Stimulated activated naive CD8-positive, alpha-beta T cell treated with anti-CD3 and anti-CD28 coated beads, Interleukin-15, amount 100 ng/mL, for 72 hours (primary cell): ENCODE measurements around the gene TRMT11.
"Not testable (repeated sequence)": the region's sequence is repeated elsewhere in the genome, so short reads cannot be mapped to it uniquely, and the experiment has no call there.

Source experiments
- ATAC-seq: fragments of 150-1000 bp; cut with Tn5 transposase; 2 replicates; pipeline ENCODE4 v1.10.0; 2021; ENCODE audit warnings: mild to moderate bottlenecking, moderate library complexity
- DNase-seq, 2 donors: peaks; one replicate each; pipeline ENCODE4 v3.0.0; 2021 to 2022
- H3K27ac Mint-ChIP-seq, 2 donors: one replicate each; pipeline ENCODE4 v1.8.0; 2022; ENCODE audit warnings: mild to moderate bottlenecking in 2 of 2, mixed read lengths in 2 of 2, moderate library complexity in 2 of 2
- H3K27me3 Mint-ChIP-seq: one replicate; pipeline ENCODE4 v1.8.0; 2022; ENCODE audit warnings: mixed read lengths
- H3K4me1 Mint-ChIP-seq: one replicate; pipeline ENCODE4 v1.8.0; 2022; ENCODE audit warnings: mild to moderate bottlenecking, mixed read lengths
- H3K4me3 Mint-ChIP-seq, 2 donors: one replicate each; pipeline ENCODE4 v1.8.0; 2022; ENCODE audit warnings: mild to moderate bottlenecking in 2 of 2, mixed read lengths in 2 of 2, moderate library complexity in 1 of 2
- H3K9me3 Mint-ChIP-seq, 2 donors: one replicate each; pipeline ENCODE4 v1.8.0; 2022; ENCODE audit warnings: mixed read lengths in 2 of 2

The TRMT11 gene

GRCh38 chr6:125986301-125987025 is at the start of gene TRMT11:
TSS of gene TRMT11 (plus strand) at chr6:125986540. CDS start at chr6:125986551, 11 bp downstream.
- DNase-seq, result peak; percentile 81 to 87
- Mint-ChIP-seq H3K9me3 (no peaks in the 10 kb centered on the region), H3K27me3 (no peaks in the 10 kb centered on the region), H3K4me1 (no peaks in the 10 kb centered on the region), H3K4me3 (no peak within 1 kb of the TSS), H3K27ac (no peak within 1 kb of the TSS)
- peak; percentile 96 for ATAC-seq

- peaks cover 9% of the 10 kb centered on the region for H3K4me1 Mint-ChIP-seq
- ATAC-seq (no peak), DNase-seq (no peak)
- no peak overlapping the region for H3K4me3 Mint-ChIP-seq
- no peak overlapping the region for H3K27ac Mint-ChIP-seq
- no peaks in the 10 kb centered on the region for H3K9me3 Mint-ChIP-seq
- peaks cover 30% of the 10 kb centered on the region for H3K27me3 Mint-ChIP-seq
These were observed 47.3 kb upstream of the TRMT11 start for GRCh38 chr6:125939026-125939425.

GRCh38 chr6:125939791-125940190 is 46.5 kb upstream of the TRMT11 start:
- no peaks in the 10 kb centered on the region for H3K9me3 Mint-ChIP-seq
- ATAC-seq (no peak), DNase-seq (no peak)
- no peak overlapping the region for H3K27ac Mint-ChIP-seq
- no peak overlapping the region for H3K4me3 Mint-ChIP-seq
- H3K27me3 Mint-ChIP-seq, result peaks cover 30% of the 10 kb centered on the region
- peaks cover 9% of the 10 kb centered on the region for H3K4me1 Mint-ChIP-seq

- Mint-ChIP-seq H3K4me3 (no peak overlapping the region), H3K4me1 (peaks cover 9% of the 10 kb centered on the region), H3K27me3 (peaks cover 30% of the 10 kb centered on the region), H3K27ac (no peak overlapping the region), H3K9me3 (no peaks in the 10 kb centered on the region)
- DNase-seq, result no peak
- no peak for ATAC-seq
These were observed 45.9 kb upstream of the TRMT11 start for GRCh38 chr6:125940247-125941041.

- DNase-seq (no peak), ATAC-seq (no peak)
- Mint-ChIP-seq H3K4me1 (peaks cover 9% of the 10 kb centered on the region), H3K27me3 (peaks cover 30% of the 10 kb centered on the region), H3K4me3 (no peak overlapping the region), H3K27ac (no peak overlapping the region), H3K9me3 (no peaks in the 10 kb centered on the region)
These were observed 43.4 kb upstream of the TRMT11 start for GRCh38 chr6:125942672-125943527.

- Mint-ChIP-seq H3K27me3 (peaks cover 35% of the 10 kb centered on the region), H3K4me1 (peaks cover 9% of the 10 kb centered on the region), H3K9me3 (no peaks in the 10 kb centered on the region), H3K4me3 (no peak overlapping the region), H3K27ac (peak overlapping the region in 1 of 2 donors; percentile 17)
- peak; percentile 39 for ATAC-seq
- no peak for DNase-seq
These were observed 42.6 kb upstream of the TRMT11 start for GRCh38 chr6:125943528-125944433.

GRCh38 chr6:125944434-125944816 is 41.9 kb upstream of the TRMT11 start:
- no peak overlapping the region for H3K27ac Mint-ChIP-seq
- DNase-seq, result no peak
- ATAC-seq, result no peak
- no peak overlapping the region for H3K4me3 Mint-ChIP-seq
- no peaks in the 10 kb centered on the region for H3K9me3 Mint-ChIP-seq
- H3K4me1 Mint-ChIP-seq, result peaks cover 5% of the 10 kb centered on the region
- H3K27me3 Mint-ChIP-seq, result peaks cover 32% of the 10 kb centered on the region

- peaks cover under 1% of the 10 kb centered on the region for H3K4me1 Mint-ChIP-seq
- no peak overlapping the region for H3K4me3 Mint-ChIP-seq
- ATAC-seq (no peak), DNase-seq (no peak)
- no peaks in the 10 kb centered on the region for H3K9me3 Mint-ChIP-seq
- H3K27ac Mint-ChIP-seq, result no peak overlapping the region
- peaks cover 27% of the 10 kb centered on the region for H3K27me3 Mint-ChIP-seq
These were observed 41.4 kb upstream of the TRMT11 start for GRCh38 chr6:125944896-125945295.

- ATAC-seq (no peak), DNase-seq (no peak)
- Mint-ChIP-seq H3K27ac (no peak overlapping the region), H3K9me3 (no peaks in the 10 kb centered on the region), H3K27me3 (peaks cover 21% of the 10 kb centered on the region), H3K4me3 (no peak overlapping the region), H3K4me1 (no peaks in the 10 kb centered on the region)
These were observed 40.8 kb upstream of the TRMT11 start for GRCh38 chr6:125945378-125946141.

GRCh38 chr6:125947615-125948014 is 38.7 kb upstream of the TRMT11 start:
- Mint-ChIP-seq H3K4me3 (no peak overlapping the region), H3K9me3 (no peaks in the 10 kb centered on the region), H3K27ac (no peak overlapping the region), H3K27me3 (peaks cover 16% of the 10 kb centered on the region), H3K4me1 (no peaks in the 10 kb centered on the region)
- DNase-seq (no peak), ATAC-seq (no peak)

GRCh38 chr6:125948455-125948854 is 37.9 kb upstream of the TRMT11 start:
- no peak for ATAC-seq
- H3K4me3 Mint-ChIP-seq, result no peak overlapping the region
- no peaks in the 10 kb centered on the region for H3K4me1 Mint-ChIP-seq
- H3K9me3 Mint-ChIP-seq, result no peaks in the 10 kb centered on the region
- no peak overlapping the region for H3K27ac Mint-ChIP-seq
- peaks cover 16% of the 10 kb centered on the region for H3K27me3 Mint-ChIP-seq
- no peak for DNase-seq

- H3K4me3 Mint-ChIP-seq, result no peak overlapping the region
- no peak overlapping the region for H3K27ac Mint-ChIP-seq
- H3K4me1 Mint-ChIP-seq, result no peaks in the 10 kb centered on the region
- H3K27me3 Mint-ChIP-seq, result peaks cover 16% of the 10 kb centered on the region
- ATAC-seq, result no peak
- H3K9me3 Mint-ChIP-seq, result no peaks in the 10 kb centered on the region
- DNase-seq, result no peak
These were observed 37.3 kb upstream of the TRMT11 start for GRCh38 chr6:125949069-125949468.

GRCh38 chr6:125950293-125950692 is 36.0 kb upstream of the TRMT11 start:
- no peak overlapping the region for H3K4me3 Mint-ChIP-seq
- DNase-seq (no peak), ATAC-seq (no peak)
- no peaks in the 10 kb centered on the region for H3K9me3 Mint-ChIP-seq
- H3K27ac Mint-ChIP-seq, result no peak overlapping the region
- H3K27me3 Mint-ChIP-seq, result peaks cover 16% of the 10 kb centered on the region
- H3K4me1 Mint-ChIP-seq, result no peaks in the 10 kb centered on the region

- not testable (repeated sequence) for DNase-seq, H3K27ac Mint-ChIP-seq, H3K4me1 Mint-ChIP-seq, ATAC-seq, H3K9me3 Mint-ChIP-seq, H3K4me3 Mint-ChIP-seq
- H3K27me3 Mint-ChIP-seq, result peaks cover 16% of the 10 kb centered on the region
These were observed 35.6 kb upstream of the TRMT11 start for GRCh38 chr6:125950716-125951115.
